Kidney (tissue), 14 donors: ENCODE measurements around the gene SPHK2. TPM values are rescaled to one million over a fixed set of nuclear protein-coding genes. Genes with fewer than 3 reads are reported as not detected.
"Not testable (repeated sequence)": the region's sequence is repeated elsewhere in the genome, so short reads cannot be mapped to it uniquely, and the experiment has no call there.

Experiments used
- DNase-seq, 5 donors: peaks; one replicate each; pipeline ENCODE4 v3.0.0-alpha.2; 2013 to 2020
- FAIRE-seq: peaks from 2 replicates; lab custom pipeline; 2012; peaks lifted over from hg19 to GRCh38; lab: Jason Lieb, UNC
- H3K27ac ChIP-seq, 2 donors: one replicate each; pipeline ENCODE4 v1.7.0; 2013; ENCODE audit warnings: low read depth in 2 of 2, low read length in 2 of 2, inconsistent platforms in 1 of 2
- H3K27me3 ChIP-seq: one replicate; pipeline ENCODE4 v1.7.1; 2013; ENCODE audit warnings: low read length, inconsistent platforms; ENCODE audit not compliant: control insufficient read depth, insufficient read depth
- H3K36me3 ChIP-seq, 3 donors: one replicate each; pipeline versions ENCODE4 v1.7.0 to v1.7.1; 2013; ENCODE audit warnings: low read length in 3 of 3, control low read depth in 1 of 3, inconsistent platforms in 1 of 3; ENCODE audit not compliant: insufficient read depth in 3 of 3, control insufficient read depth in 2 of 3
- H3K4me1 ChIP-seq, 3 donors: one replicate each; pipeline versions ENCODE4 v1.7.0 to v1.7.1; 2013; ENCODE audit warnings: low read length in 3 of 3, inconsistent platforms in 1 of 3, low read depth in 1 of 3; ENCODE audit not compliant: control insufficient read depth in 2 of 3, insufficient read depth in 2 of 3
- H3K4me3 ChIP-seq, 3 donors: one replicate each; pipeline versions ENCODE4 v1.7.0 to v1.8.1; 2013; ENCODE audit warnings: low read length in 3 of 3, control low read depth in 1 of 3, inconsistent platforms in 1 of 3
- H3K9ac ChIP-seq, 3 donors: one replicate each; pipeline versions ENCODE4 v1.7.0 to v1.7.1; 2013; ENCODE audit warnings: low read length in 3 of 3, control low read depth in 1 of 3, inconsistent platforms in 1 of 3
- H3K9me3 ChIP-seq, 3 donors: one replicate each; pipeline versions ENCODE4 v1.7.0 to v1.7.1; 2013; ENCODE audit warnings: low read length in 3 of 3, control low read depth in 1 of 3, inconsistent platforms in 1 of 3; ENCODE audit not compliant: control insufficient read depth in 2 of 3, insufficient read depth in 1 of 3
- CTCF ChIP-seq: IDR thresholded peaks from 3 replicates; pipeline ENCODE4 v1.5.1; 2012; ENCODE audit warnings: mild to moderate bottlenecking, moderate library complexity, borderline replicate concordance; ENCODE audit not compliant: insufficient read depth; ENCODE audit errors: extremely low read depth
- intact Hi-C: fragments of 100-400 bp; cut with DNase I; formaldehyde crosslinking; loops from one replicate; pipeline ENCODE4 v1.11.1; 2022
- polyA plus RNA-seq: library from polyadenylated mRNA; stranded (reverse); fragments of 350-450 nt; fragmentation: Illumina TruSeq; extraction: RNeasy Lipid Tissue Mini Kit (QIAGEN cat#74804); gene quantifications from one replicate; pipeline ENCODE4 v1.2.3, GENCODE V29; 2014; ENCODE audit warnings: low read depth, low replicate concordance; ENCODE audit not compliant: insufficient read depth
- total RNA-seq: library from RNA; stranded (reverse); fragmentation: NEBNext Ultra II Directional; extraction: Animal tissue kit (Norgen Biotek cat#: 25700); gene quantifications from one replicate; pipeline ENCODE4 v1.2.1, GENCODE V29; 2021
- donor health status: control.
- donor health status: control.
- donor health status: control.
- donor health status: control.
- donor health status: control.
- donor health status: DM: yes; HTN: yes; CAD: no.
- donor health status: Normal renal cell carcinoma (clear cell type).

The SPHK2 gene
- total and polyA plus RNA-seq, 2 donors from 2014 or later, result 23.3 to 37.2 TPM

GRCh38 chr19:48678201-48678600 is 58.9 kb downstream of the SPHK2 start:
- no peak for TF ChIP-seq CTCF
- no peak for DNase-seq
- no peak overlapping the region for H3K27ac ChIP-seq
- no peak overlapping the region for H3K4me3 ChIP-seq
- no peaks in the 10 kb centered on the region for H3K27me3 ChIP-seq
- intact Hi-C loops, result no loop called here
- FAIRE-seq, result no peak
- no peaks in the 10 kb centered on the region for H3K36me3 ChIP-seq
- peaks cover 0 to 4% (median 2%) of the 10 kb centered on the region in 3 donors for H3K4me1 ChIP-seq
- H3K9me3 ChIP-seq, result no peaks in the 10 kb centered on the region
- H3K9ac ChIP-seq, result no peak overlapping the region

DNA sequence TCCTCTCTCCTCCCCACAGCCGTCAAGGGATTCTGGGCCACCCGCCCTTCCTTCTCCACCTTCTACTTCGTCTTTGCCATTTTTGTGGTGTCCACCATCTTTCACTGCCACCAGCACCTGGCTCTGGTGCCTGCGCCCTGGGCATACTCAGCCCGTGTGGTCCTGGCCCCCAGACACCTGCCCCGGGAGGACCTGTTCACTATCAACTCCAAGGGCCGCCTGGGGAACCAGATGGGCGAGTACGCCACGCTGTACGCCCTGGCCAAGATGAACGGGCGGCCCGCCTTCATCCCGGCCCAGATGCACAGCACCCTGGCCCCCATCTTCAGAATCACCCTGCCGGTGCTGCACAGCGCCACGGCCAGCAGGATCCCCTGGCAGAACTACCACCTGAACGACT is 60.7 kb downstream of the SPHK2 start:
- H3K9me3 ChIP-seq, H3K4me1 ChIP-seq, DNase-seq, intact Hi-C loops, H3K36me3 ChIP-seq, H3K9ac ChIP-seq, H3K27ac ChIP-seq, H3K27me3 ChIP-seq, FAIRE-seq, H3K4me3 ChIP-seq: not testable (repeated sequence)

Other genes with a start within 250 kb of the SPHK2 start
- 169 TPM for gene KDELR1, start 228.0 kb upstream of the SPHK2 start, total RNA-seq
- 204 TPM for gene KDELR1, start 228.0 kb upstream of the SPHK2 start, polyA plus RNA-seq
- 0.54 TPM for gene GRIN2D, start 225.8 kb upstream of the SPHK2 start, total RNA-seq
- 0.13 TPM for gene GRIN2D, start 225.8 kb upstream of the SPHK2 start, polyA plus RNA-seq
- 34.0 TPM for gene GRWD1, start 173.5 kb upstream of the SPHK2 start, total RNA-seq
- 19.0 TPM for gene GRWD1, start 173.5 kb upstream of the SPHK2 start, polyA plus RNA-seq
- 1.0 TPM for gene KCNJ14, start 163.9 kb upstream of the SPHK2 start, total RNA-seq
- gene KCNJ14, start 163.9 kb upstream of the SPHK2 start, polyA plus RNA-seq, result 0.28 TPM
- 96.1 TPM for gene CYTH2, start 150.1 kb upstream of the SPHK2 start, total RNA-seq
- 51.0 TPM for gene CYTH2, start 150.1 kb upstream of the SPHK2 start, polyA plus RNA-seq
- 8.4 TPM for gene LMTK3, start 107.7 kb upstream of the SPHK2 start, total RNA-seq
- gene LMTK3, start 107.7 kb upstream of the SPHK2 start, polyA plus RNA-seq, result 4.2 TPM
- 2.3 TPM for gene SULT2B1, start 67.3 kb upstream of the SPHK2 start, total RNA-seq
- 2.3 TPM for gene SULT2B1, start 67.3 kb upstream of the SPHK2 start, polyA plus RNA-seq
- not detected for gene SPACA4, start 12.8 kb upstream of the SPHK2 start, total RNA-seq
- gene SPACA4, start 12.8 kb upstream of the SPHK2 start, polyA plus RNA-seq, result not detected
- gene FAM83E, start 4.4 kb upstream of the SPHK2 start, total RNA-seq, result 15.9 TPM
- gene FAM83E, start 4.4 kb upstream of the SPHK2 start, polyA plus RNA-seq, result 0.41 TPM
- 986 TPM for gene RPL18, start 328 bp upstream of the SPHK2 start, total RNA-seq
- 1,596 TPM for gene RPL18, start 328 bp upstream of the SPHK2 start, polyA plus RNA-seq
- 14.5 TPM for gene DBP, start 17.9 kb downstream of the SPHK2 start, total RNA-seq
- 20.4 TPM for gene DBP, start 17.9 kb downstream of the SPHK2 start, polyA plus RNA-seq
- gene CA11, start 26.7 kb downstream of the SPHK2 start, total RNA-seq, result 11.6 TPM
- gene CA11, start 26.7 kb downstream of the SPHK2 start, polyA plus RNA-seq, result 42.3 TPM
- 0.85 TPM for gene NTN5, start 53.5 kb downstream of the SPHK2 start, total RNA-seq
- 0.52 TPM for gene NTN5, start 53.5 kb downstream of the SPHK2 start, polyA plus RNA-seq
- gene FUT2, start 76.5 kb downstream of the SPHK2 start, total RNA-seq, result 5.8 TPM
- 0.28 TPM for gene FUT2, start 76.5 kb downstream of the SPHK2 start, polyA plus RNA-seq
- 2.2 TPM for gene MAMSTR, start 100.2 kb downstream of the SPHK2 start, total RNA-seq
- 3.6 TPM for gene MAMSTR, start 100.2 kb downstream of the SPHK2 start, polyA plus RNA-seq
- 23.3 TPM for gene RASIP1, start 121.1 kb downstream of the SPHK2 start, total RNA-seq
- 13.6 TPM for gene RASIP1, start 121.1 kb downstream of the SPHK2 start, polyA plus RNA-seq
- 0.79 TPM for gene IZUMO1, start 127.4 kb downstream of the SPHK2 start, total RNA-seq
- not detected for gene IZUMO1, start 127.4 kb downstream of the SPHK2 start, polyA plus RNA-seq
- 4.3 TPM for gene FUT1, start 133.1 kb downstream of the SPHK2 start, total RNA-seq
- gene FUT1, start 133.1 kb downstream of the SPHK2 start, polyA plus RNA-seq, result 2.3 TPM
- gene FGF21, start 136.0 kb downstream of the SPHK2 start, total RNA-seq, result not detected
- not detected for gene FGF21, start 136.0 kb downstream of the SPHK2 start, polyA plus RNA-seq
- 55.3 TPM for gene BCAT2, start 191.5 kb downstream of the SPHK2 start, total RNA-seq
- gene BCAT2, start 191.5 kb downstream of the SPHK2 start, polyA plus RNA-seq, result 69.4 TPM
- gene HSD17B14, start 217.0 kb downstream of the SPHK2 start, total RNA-seq, result 5.2 TPM
- 141 TPM for gene HSD17B14, start 217.0 kb downstream of the SPHK2 start, polyA plus RNA-seq
- 79.1 TPM for gene PLEKHA4, start 249.1 kb downstream of the SPHK2 start, total RNA-seq
- gene PLEKHA4, start 249.1 kb downstream of the SPHK2 start, polyA plus RNA-seq, result 22.9 TPM